GM23338 (cell line): ENCODE measurements around the gene BIN1. TPM values are rescaled to one million over a fixed set of nuclear protein-coding genes. Genes with fewer than 3 reads are reported as not detected.
"Not testable (repeated sequence)": the region's sequence is repeated elsewhere in the genome, so short reads cannot be mapped to it uniquely, and the experiment has no call there.

ENCODE experiments used
- ATAC-seq: fragments of 200-7000 bp; cut with Tn5 transposase; 3 replicates; pipeline ENCODE4 v1.9.1; 2020
- DNase-seq: peaks from one replicate; pipeline ENCODE4 v3.0.0-alpha.2; 2015; ENCODE audit warnings: low spot score
- H2AFZ ChIP-seq: fragments of 200-600 bp; sonication (generic); 2 replicates; pipeline ENCODE4 v1.8.0; 2016; ENCODE audit warnings: antibody characterized with exemption, mild to moderate bottlenecking, moderate library complexity
- H3F3A ChIP-seq: fragments of 200-600 bp; sonication (generic); replicated peaks from 2 replicates; pipeline ENCODE4 v1.8.0; 2017; ENCODE audit warnings: antibody characterized with exemption, mixed run types, low read depth
- H3K27ac ChIP-seq: fragments of 200-600 bp; sonication (generic); 2 replicates; pipeline ENCODE4 v1.6.1; 2016; ENCODE audit warnings: low read depth
- H3K27me3 ChIP-seq: fragments of 200-600 bp; sonication (generic); 2 replicates; pipeline ENCODE4 v1.8.0; 2016; ENCODE audit warnings: mild to moderate bottlenecking, mixed run types, moderate library complexity; ENCODE audit not compliant: insufficient read depth
- H3K36me3 ChIP-seq: fragments of 200-600 bp; sonication (generic); 2 replicates; pipeline ENCODE4 v1.8.0; 2016; ENCODE audit warnings: mild to moderate bottlenecking; ENCODE audit not compliant: insufficient read depth
- H3K4me1 ChIP-seq: fragments of 200-600 bp; sonication (generic); 2 replicates; pipeline ENCODE4 v1.8.0; 2016; ENCODE audit warnings: mild to moderate bottlenecking, moderate library complexity; ENCODE audit not compliant: insufficient read depth
- H3K4me2 ChIP-seq: fragments of 200-600 bp; sonication (generic); 2 replicates; pipeline ENCODE4 v1.7.1; 2017; ENCODE audit warnings: mixed run types
- H3K4me3 ChIP-seq: fragments of 200-600 bp; sonication (generic); 2 replicates; pipeline ENCODE4 v1.6.1; 2016; ENCODE audit warnings: mixed run types
- H3K79me2 ChIP-seq: fragments of 200-600 bp; sonication (generic); replicated peaks from 2 replicates; pipeline ENCODE4 v1.8.0; 2017; ENCODE audit warnings: mild to moderate bottlenecking; ENCODE audit not compliant: insufficient read depth
- H3K9me2 ChIP-seq: fragments of 200-600 bp; sonication (generic); 2 replicates; pipeline ENCODE4 v1.8.0; 2017; ENCODE audit not compliant: insufficient read depth
- H4K20me1 ChIP-seq: fragments of 200-600 bp; sonication (generic); replicated peaks from 2 replicates; pipeline ENCODE4 v1.8.0; 2017; ENCODE audit warnings: mild to moderate bottlenecking; ENCODE audit not compliant: insufficient read depth
- H3K27ac Mint-ChIP-seq: 2 replicates; pipeline ENCODE4 v1.8.0; 2020; ENCODE audit warnings: inconsistent platforms, mild to moderate bottlenecking, moderate library complexity, mixed read lengths
- H3K27me3 Mint-ChIP-seq: 3 replicates; pipeline ENCODE4 v1.8.0; 2022; ENCODE audit warnings: low read depth, mild to moderate bottlenecking, moderate library complexity, mixed read lengths, inconsistent platforms; ENCODE audit not compliant: insufficient read depth, poor library complexity
- H3K36me3 Mint-ChIP-seq: 3 replicates; pipeline ENCODE4 v1.8.0; 2021; ENCODE audit warnings: low read depth, mild to moderate bottlenecking, inconsistent platforms, moderate library complexity, mixed read lengths
- H3K4me1 Mint-ChIP-seq: 3 replicates; pipeline ENCODE4 v1.8.0; 2020; ENCODE audit warnings: mild to moderate bottlenecking, inconsistent platforms, mixed read lengths
- H3K4me3 Mint-ChIP-seq: 3 replicates; pipeline ENCODE4 v1.8.0; 2021; ENCODE audit warnings: moderate library complexity, mild to moderate bottlenecking, inconsistent platforms, mixed read lengths
- H3K9me3 Mint-ChIP-seq: 3 replicates; pipeline ENCODE4 v1.8.0; 2020; ENCODE audit warnings: moderate library complexity, mild to moderate bottlenecking, inconsistent platforms, mixed read lengths
- CREB1 ChIP-seq: fragments of 250-450 bp; sonication (Bioruptor Pico); IDR thresholded peaks from 2 replicates; pipeline ENCODE4 v1.5.0; 2020; ENCODE audit warnings: low read depth, mild to moderate bottlenecking, moderate library complexity
- EZH2phosphoT487 ChIP-seq: fragments of 200-600 bp; sonication (generic); IDR thresholded peaks from one replicate; pipeline ENCODE4 v1.8.1; 2018; ENCODE audit warnings: antibody characterized with exemption; ENCODE audit not compliant: unreplicated experiment
- NANOG ChIP-seq: IDR thresholded peaks from 2 replicates; pipeline ENCODE4 v1.6.1; 2016; ENCODE audit warnings: antibody characterized with exemption, borderline replicate concordance
- ZNF114 ChIP-seq: fragments of 250-450 bp; sonication (Bioruptor Pico); IDR thresholded peaks from 2 replicates; pipeline ENCODE4 v1.5.0; 2020; ENCODE audit warnings: mild to moderate bottlenecking, moderate library complexity
- ZNF331 ChIP-seq: fragments of 250-450 bp; sonication (Bioruptor Pico); IDR thresholded peaks from 2 replicates; pipeline ENCODE4 v1.5.0; 2020; ENCODE audit warnings: low read depth, mild to moderate bottlenecking, moderate library complexity
- polyA plus RNA-seq: library from polyadenylated mRNA; unstranded; fragments of >200 nt; fragmentation: Nextera tagmentation; extraction: Ambion mirVana; gene quantifications from 2 replicates; pipeline ENCODE4 v1.2.1, GENCODE V29; 2016
- total RNA-seq: library from RNA; depleted of rRNA; stranded (reverse); fragments of >200 nt; shearing (Covaris generic); gene quantifications from 2 replicates; pipeline ENCODE4 v1.2.3, GENCODE V29; 2014
- TF ChIP-seq, protein P1 (sequence below), 2 experiments: fragments of 200-600 bp in 1 of 2; sonication (generic) in 1 of 2; conservative IDR thresholded peaks; 2 replicates each; pipeline versions ENCODE4 v1.5.1 to v1.6.1; 2016 to 2017; ENCODE audit warnings: antibody characterized with exemption in 2 of 2, low read depth in 2 of 2, mild to moderate bottlenecking in 2 of 2, moderate library complexity in 1 of 2
- TF ChIP-seq, protein P2 (sequence below): IDR thresholded peaks from 2 replicates; pipeline ENCODE4 v1.6.1; 2016; ENCODE audit warnings: antibody characterized with exemption
- TF ChIP-seq, protein P3 (sequence below): fragments of 250-450 bp; sonication (Bioruptor Pico); IDR thresholded peaks from 2 replicates; pipeline ENCODE4 v1.5.0; 2020; ENCODE audit warnings: mild to moderate bottlenecking, moderate library complexity

BIN1 gene
- total and polyA plus RNA-seq, 2 experiments from 2014 or later, result 30.1 to 56.4 TPM

DNA sequence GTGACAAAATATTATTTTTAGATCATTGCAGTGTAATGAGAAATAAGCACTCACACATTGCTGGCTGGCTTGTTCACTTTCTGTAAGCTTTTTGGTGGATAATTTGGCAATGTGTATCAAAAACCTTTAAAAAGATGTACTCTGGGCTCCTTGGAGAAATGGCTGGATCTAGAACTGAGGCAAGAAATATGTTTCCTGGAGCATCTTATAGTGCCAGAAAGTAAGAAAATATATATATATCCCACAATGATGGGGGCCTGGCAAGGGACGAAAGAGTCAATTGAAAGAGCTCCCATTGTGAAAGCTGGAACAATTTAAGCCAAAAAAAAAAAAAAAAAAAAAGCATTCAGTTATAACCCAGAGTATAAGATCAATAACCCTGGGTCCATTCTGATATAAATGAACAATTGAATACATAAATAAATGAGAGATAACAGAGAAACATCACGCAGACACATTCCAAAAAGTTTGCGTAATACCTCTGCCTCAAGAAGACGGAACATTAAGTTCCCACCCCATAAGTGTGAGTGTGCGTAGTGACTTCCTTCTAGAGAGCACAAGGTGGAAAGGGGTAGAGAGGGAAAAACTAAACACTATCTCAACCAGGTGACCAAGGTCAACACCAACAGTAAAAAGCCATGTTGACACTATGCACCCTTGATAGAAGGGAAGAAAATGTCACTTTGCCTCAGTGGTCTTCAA is 77.5 kb downstream of the BIN1 start (continued):
- TF ChIP-seq, protein P1, sequence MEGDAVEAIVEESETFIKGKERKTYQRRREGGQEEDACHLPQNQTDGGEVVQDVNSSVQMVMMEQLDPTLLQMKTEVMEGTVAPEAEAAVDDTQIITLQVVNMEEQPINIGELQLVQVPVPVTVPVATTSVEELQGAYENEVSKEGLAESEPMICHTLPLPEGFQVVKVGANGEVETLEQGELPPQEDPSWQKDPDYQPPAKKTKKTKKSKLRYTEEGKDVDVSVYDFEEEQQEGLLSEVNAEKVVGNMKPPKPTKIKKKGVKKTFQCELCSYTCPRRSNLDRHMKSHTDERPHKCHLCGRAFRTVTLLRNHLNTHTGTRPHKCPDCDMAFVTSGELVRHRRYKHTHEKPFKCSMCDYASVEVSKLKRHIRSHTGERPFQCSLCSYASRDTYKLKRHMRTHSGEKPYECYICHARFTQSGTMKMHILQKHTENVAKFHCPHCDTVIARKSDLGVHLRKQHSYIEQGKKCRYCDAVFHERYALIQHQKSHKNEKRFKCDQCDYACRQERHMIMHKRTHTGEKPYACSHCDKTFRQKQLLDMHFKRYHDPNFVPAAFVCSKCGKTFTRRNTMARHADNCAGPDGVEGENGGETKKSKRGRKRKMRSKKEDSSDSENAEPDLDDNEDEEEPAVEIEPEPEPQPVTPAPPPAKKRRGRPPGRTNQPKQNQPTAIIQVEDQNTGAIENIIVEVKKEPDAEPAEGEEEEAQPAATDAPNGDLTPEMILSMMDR (conservative IDR thresholded peaks at IDR 0.05; ENCODE audit: low read depth in 2 of 2), result no peak
- TF ChIP-seq, protein P2, sequence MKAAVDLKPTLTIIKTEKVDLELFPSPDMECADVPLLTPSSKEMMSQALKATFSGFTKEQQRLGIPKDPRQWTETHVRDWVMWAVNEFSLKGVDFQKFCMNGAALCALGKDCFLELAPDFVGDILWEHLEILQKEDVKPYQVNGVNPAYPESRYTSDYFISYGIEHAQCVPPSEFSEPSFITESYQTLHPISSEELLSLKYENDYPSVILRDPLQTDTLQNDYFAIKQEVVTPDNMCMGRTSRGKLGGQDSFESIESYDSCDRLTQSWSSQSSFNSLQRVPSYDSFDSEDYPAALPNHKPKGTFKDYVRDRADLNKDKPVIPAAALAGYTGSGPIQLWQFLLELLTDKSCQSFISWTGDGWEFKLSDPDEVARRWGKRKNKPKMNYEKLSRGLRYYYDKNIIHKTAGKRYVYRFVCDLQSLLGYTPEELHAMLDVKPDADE, result no peak
- no peak for TF ChIP-seq ZNF331

DNA sequence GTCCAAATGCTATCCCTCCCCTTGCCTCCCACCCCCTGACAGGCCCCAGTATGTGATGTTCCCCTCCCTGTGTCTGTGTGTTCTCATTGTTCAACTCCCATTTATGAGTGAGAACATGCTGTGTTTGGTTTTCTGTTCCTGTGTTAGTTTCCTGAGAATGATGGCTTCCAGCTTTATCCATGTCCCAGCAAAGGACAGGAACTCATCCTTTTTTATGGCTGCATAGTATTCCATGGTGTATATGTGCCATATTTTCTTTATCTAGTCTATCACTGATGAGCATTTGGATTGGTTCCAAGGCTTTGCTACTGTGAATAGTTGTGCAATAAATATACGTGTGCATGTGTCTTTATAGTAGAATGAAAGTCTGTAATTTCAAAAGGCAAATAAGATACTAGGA is 78.2 kb downstream of the BIN1 start:
- not testable (repeated sequence) for ATAC-seq, H3K27ac Mint-ChIP-seq, H3K36me3 Mint-ChIP-seq

DNA sequence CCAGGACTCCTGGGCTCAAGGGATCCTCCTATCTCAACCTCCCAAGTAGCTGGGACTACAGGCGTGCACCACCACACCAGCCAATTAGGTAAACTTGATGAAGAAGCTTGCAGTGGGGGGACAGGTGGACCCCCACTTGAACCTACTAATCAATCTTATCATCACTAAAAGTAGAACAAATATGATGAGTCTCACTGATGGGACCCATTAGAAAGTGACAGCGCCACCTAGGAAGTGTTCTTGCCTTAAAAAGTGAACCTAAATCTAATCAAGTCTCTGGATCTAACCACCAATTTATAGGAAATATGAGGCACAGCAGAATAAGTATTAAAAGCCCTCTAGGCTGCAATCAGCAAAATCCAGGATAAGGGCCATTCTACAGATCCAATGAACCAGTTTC is 79.2 kb downstream of the BIN1 start:
- ATAC-seq (no peak), DNase-seq (peak; percentile 58)
- Mint-ChIP-seq H3K36me3 (no peaks in the 10 kb centered on the region), H3K9me3 (no peaks in the 10 kb centered on the region), H3K4me1 (peaks cover 5% of the 10 kb centered on the region), H3K4me3 (no peak overlapping the region), H3K27ac (no peak overlapping the region), H3K27me3 (no peaks in the 10 kb centered on the region)
- 0 out of 2 replicates have a peak, but pooled peaks cover 3% of the 10 kb centered on the region for H3F3A ChIP-seq
- H4K20me1 ChIP-seq, result no peaks in the 10 kb centered on the region
- H3K9me2 ChIP-seq, result no peaks in the 10 kb centered on the region
- no peaks in the 10 kb centered on the region for H3K79me2 ChIP-seq
- peaks cover 4% of the 10 kb centered on the region; the same call in 1 of the 2 replicates for H3K4me1 ChIP-seq
- H3K4me2 ChIP-seq, result no peak overlapping the region
- no peak overlapping the region for H3K27ac ChIP-seq
- TF ChIP-seq EZH2phosphoT487 (no peak), ZNF114 (CRISPR knock-in tag) (no peak), NANOG (no peak), CREB1 (CRISPR knock-in tag) (no peak)
- TF ChIP-seq, protein P3, sequence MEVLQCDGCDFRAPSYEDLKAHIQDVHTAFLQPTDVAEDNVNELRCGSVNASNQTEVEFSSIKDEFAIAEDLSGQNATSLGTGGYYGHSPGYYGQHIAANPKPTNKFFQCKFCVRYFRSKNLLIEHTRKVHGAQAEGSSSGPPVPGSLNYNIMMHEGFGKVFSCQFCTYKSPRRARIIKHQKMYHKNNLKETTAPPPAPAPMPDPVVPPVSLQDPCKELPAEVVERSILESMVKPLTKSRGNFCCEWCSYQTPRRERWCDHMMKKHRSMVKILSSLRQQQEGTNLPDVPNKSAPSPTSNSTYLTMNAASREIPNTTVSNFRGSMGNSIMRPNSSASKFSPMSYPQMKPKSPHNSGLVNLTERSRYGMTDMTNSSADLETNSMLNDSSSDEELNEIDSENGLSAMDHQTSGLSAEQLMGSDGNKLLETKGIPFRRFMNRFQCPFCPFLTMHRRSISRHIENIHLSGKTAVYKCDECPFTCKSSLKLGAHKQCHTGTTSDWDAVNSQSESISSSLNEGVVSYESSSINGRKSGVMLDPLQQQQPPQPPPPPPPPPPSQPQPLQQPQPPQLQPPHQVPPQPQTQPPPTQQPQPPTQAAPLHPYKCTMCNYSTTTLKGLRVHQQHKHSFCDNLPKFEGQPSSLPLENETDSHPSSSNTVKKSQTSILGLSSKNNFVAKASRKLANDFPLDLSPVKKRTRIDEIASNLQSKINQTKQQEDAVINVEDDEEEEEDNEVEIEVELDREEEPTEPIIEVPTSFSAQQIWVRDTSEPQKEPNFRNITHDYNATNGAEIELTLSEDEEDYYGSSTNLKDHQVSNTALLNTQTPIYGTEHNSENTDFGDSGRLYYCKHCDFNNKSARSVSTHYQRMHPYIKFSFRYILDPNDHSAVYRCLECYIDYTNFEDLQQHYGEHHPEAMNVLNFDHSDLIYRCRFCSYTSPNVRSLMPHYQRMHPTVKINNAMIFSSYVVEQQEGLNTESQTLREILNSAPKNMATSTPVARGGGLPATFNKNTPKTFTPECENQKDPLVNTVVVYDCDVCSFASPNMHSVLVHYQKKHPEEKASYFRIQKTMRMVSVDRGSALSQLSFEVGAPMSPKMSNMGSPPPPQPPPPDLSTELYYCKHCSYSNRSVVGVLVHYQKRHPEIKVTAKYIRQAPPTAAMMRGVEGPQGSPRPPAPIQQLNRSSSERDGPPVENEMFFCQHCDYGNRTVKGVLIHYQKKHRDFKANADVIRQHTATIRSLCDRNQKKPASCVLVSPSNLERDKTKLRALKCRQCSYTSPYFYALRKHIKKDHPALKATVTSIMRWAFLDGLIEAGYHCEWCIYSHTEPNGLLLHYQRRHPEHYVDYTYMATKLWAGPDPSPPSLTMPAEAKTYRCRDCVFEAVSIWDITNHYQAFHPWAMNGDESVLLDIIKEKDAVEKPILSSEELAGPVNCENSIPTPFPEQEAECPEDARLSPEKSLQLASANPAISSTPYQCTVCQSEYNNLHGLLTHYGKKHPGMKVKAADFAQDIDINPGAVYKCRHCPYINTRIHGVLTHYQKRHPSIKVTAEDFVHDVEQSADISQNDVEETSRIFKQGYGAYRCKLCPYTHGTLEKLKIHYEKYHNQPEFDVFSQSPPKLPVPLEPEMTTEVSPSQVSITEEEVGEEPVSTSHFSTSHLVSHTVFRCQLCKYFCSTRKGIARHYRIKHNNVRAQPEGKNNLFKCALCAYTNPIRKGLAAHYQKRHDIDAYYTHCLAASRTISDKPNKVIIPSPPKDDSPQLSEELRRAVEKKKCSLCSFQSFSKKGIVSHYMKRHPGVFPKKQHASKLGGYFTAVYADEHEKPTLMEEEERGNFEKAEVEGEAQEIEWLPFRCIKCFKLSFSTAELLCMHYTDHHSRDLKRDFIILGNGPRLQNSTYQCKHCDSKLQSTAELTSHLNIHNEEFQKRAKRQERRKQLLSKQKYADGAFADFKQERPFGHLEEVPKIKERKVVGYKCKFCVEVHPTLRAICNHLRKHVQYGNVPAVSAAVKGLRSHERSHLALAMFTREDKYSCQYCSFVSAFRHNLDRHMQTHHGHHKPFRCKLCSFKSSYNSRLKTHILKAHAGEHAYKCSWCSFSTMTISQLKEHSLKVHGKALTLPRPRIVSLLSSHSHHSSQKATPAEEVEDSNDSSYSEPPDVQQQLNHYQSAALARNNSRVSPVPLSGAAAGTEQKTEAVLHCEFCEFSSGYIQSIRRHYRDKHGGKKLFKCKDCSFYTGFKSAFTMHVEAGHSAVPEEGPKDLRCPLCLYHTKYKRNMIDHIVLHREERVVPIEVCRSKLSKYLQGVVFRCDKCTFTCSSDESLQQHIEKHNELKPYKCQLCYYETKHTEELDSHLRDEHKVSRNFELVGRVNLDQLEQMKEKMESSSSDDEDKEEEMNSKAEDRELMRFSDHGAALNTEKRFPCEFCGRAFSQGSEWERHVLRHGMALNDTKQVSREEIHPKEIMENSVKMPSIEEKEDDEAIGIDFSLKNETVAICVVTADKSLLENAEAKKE (CRISPR knock-in tag), result no peak
- TF ChIP-seq, protein P1 (conservative IDR thresholded peaks at IDR 0.05; ENCODE audit: low read depth in 2 of 2), result peak; percentile 60 to 74
- H3K4me3 ChIP-seq, result no peak overlapping the region
- H3K36me3 ChIP-seq, result no peaks in the 10 kb centered on the region
- H2AFZ ChIP-seq, result no peak overlapping the region
- no peaks in the 10 kb centered on the region for H3K27me3 ChIP-seq

More for the DNA sequence above, 78.2 kb downstream of the BIN1 start:
- not testable (repeated sequence) for H3K4me1 ChIP-seq, H3K27ac ChIP-seq, H3F3A ChIP-seq, H3K4me1 Mint-ChIP-seq, H3K27me3 ChIP-seq, H3K4me2 ChIP-seq, H3K36me3 ChIP-seq, H3K27me3 Mint-ChIP-seq, H3K9me2 ChIP-seq, H3K79me2 ChIP-seq, H2AFZ ChIP-seq, H3K4me3 ChIP-seq, H4K20me1 ChIP-seq, DNase-seq, H3K4me3 Mint-ChIP-seq, H3K9me3 Mint-ChIP-seq
